HCT116 (cell line): ENCODE results near the gene COL23A1.

ENCODE experiments used
- CBX3 ChIP-seq: IDR thresholded peaks from 2 replicates; pipeline ENCODE4 v1.6.1; 2012; ENCODE audit warnings: low read depth
- CEBPB ChIP-seq: IDR thresholded peaks from 2 replicates; pipeline ENCODE4 v1.6.1; 2012; ENCODE audit warnings: low read depth
- EGR1 ChIP-seq: IDR thresholded peaks from 2 replicates; pipeline ENCODE4 v1.6.1; 2012; ENCODE audit warnings: low read depth
- ELF1 ChIP-seq: IDR thresholded peaks from 2 replicates; pipeline ENCODE4 v1.6.1; 2012; ENCODE audit warnings: low read depth, borderline replicate concordance
- EZH2phosphoT487 ChIP-seq: fragments of 200-600 bp; IDR thresholded peaks from 2 replicates; pipeline ENCODE4 v1.6.1; 2018; ENCODE audit warnings: antibody characterized with exemption, borderline replicate concordance
- FOSL1 ChIP-seq: IDR thresholded peaks from 2 replicates; pipeline ENCODE4 v1.6.1; 2012; ENCODE audit warnings: low read depth
- JUND ChIP-seq: IDR thresholded peaks from 2 replicates; pipeline ENCODE4 v1.6.1; 2012
- POLR2A ChIP-seq: IDR thresholded peaks from 2 replicates; pipeline ENCODE4 v1.7.0; 2011; ENCODE audit warnings: borderline replicate concordance; ENCODE audit not compliant: insufficient read depth, insufficient read length; ENCODE audit errors: extremely low read depth
- POLR2AphosphoS5 ChIP-seq: IDR thresholded peaks from 2 replicates; pipeline ENCODE4 v1.6.1; 2011; ENCODE audit warnings: mild to moderate bottlenecking, low read depth, low read length, moderate library complexity
- SIN3A ChIP-seq: IDR thresholded peaks from 2 replicates; pipeline ENCODE4 v1.6.1; 2012; ENCODE audit warnings: low read depth
- TCF7L2 ChIP-seq: IDR thresholded peaks from 2 replicates; pipeline ENCODE4 v1.7.0; 2011; ENCODE audit warnings: borderline replicate concordance, inconsistent platforms; ENCODE audit not compliant: insufficient read depth, insufficient read length; ENCODE audit errors: extremely low read depth
- ZNF274 ChIP-seq: fragments of 200-500 bp; sonication (Bioruptor generic); IDR thresholded peaks from 2 replicates; pipeline ENCODE4 v1.6.1; 2014; ENCODE audit warnings: mild to moderate bottlenecking, low read depth, low read length, inconsistent platforms
- TF ChIP-seq, protein P1 (sequence below), 3 experiments: fragments of 200-600 bp in 1 of 3; sonication (generic) in 1 of 3; IDR thresholded peaks in 2 of 3; conservative IDR thresholded peaks in 1 of 3; 2 replicates each; pipeline ENCODE4 v1.5.1; 2012 to 2017; ENCODE audit warnings: low read depth in 2 of 3, low read length in 2 of 3, antibody characterized with exemption in 1 of 3, borderline replicate concordance in 1 of 3, control low read depth in 1 of 3, mild to moderate bottlenecking in 1 of 3, mixed read lengths in 1 of 3, mixed run types in 1 of 3, moderate library complexity in 1 of 3; ENCODE audit not compliant: insufficient read depth in 1 of 3
- TF ChIP-seq, protein P2 (sequence below): IDR thresholded peaks from 2 replicates; pipeline ENCODE4 v1.6.1; 2012

DNA sequence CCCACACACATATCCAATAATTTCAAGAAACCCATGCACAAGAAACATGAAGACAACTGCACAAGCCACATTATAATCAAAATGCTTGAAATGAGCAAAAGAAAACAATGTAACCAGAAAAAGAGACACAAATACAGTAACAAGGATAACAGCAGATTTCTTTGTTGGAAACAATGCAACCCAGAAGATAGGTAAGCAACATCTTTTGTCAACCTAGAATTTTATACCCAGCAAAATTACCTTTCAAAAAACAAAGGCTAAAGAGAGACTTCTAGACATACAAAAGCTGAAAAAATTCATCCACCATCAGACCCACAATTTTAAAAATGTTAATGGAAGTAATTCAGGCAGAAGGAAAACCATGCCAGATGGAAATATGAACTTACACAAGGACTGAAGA is 5.0 kb upstream of the COL23A1 start:
- TF ChIP-seq JUND (no peak), TCF7L2 (no peak), POLR2AphosphoS5 (no peak), CBX3 (no peak), POLR2A (no peak), FOSL1 (no peak), ZNF274 (no peak), EGR1 (no peak), EZH2phosphoT487 (no peak), ELF1 (no peak), SIN3A (no peak), CEBPB (no peak)
- TF ChIP-seq, protein P1, sequence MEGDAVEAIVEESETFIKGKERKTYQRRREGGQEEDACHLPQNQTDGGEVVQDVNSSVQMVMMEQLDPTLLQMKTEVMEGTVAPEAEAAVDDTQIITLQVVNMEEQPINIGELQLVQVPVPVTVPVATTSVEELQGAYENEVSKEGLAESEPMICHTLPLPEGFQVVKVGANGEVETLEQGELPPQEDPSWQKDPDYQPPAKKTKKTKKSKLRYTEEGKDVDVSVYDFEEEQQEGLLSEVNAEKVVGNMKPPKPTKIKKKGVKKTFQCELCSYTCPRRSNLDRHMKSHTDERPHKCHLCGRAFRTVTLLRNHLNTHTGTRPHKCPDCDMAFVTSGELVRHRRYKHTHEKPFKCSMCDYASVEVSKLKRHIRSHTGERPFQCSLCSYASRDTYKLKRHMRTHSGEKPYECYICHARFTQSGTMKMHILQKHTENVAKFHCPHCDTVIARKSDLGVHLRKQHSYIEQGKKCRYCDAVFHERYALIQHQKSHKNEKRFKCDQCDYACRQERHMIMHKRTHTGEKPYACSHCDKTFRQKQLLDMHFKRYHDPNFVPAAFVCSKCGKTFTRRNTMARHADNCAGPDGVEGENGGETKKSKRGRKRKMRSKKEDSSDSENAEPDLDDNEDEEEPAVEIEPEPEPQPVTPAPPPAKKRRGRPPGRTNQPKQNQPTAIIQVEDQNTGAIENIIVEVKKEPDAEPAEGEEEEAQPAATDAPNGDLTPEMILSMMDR (IDR thresholded peaks at IDR 0.05 in 2 of 3, conservative IDR thresholded peaks at IDR 0.05 in 1 of 3; ENCODE audit: borderline replicate concordance in 1 of 3, insufficient read depth in 1 of 3, low read depth in 2 of 3, low read length in 2 of 3): no peak
- TF ChIP-seq, protein P2, sequence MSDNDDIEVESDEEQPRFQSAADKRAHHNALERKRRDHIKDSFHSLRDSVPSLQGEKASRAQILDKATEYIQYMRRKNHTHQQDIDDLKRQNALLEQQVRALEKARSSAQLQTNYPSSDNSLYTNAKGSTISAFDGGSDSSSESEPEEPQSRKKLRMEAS: no peak
